HT-29 (cell line): Measurements from ENCODE around the gene IRF5. TPM values are rescaled to one million over a fixed set of nuclear protein-coding genes. Genes with fewer than 3 reads are reported as not detected.

Experiments used
- DNase-seq: peaks from one replicate; pipeline ENCODE4 v3.0.0-alpha.2; 2015; ENCODE audit warnings: low spot score
- total RNA-seq: library from RNA; depleted of rRNA; stranded (reverse); fragments of >200 nt; shearing (Covaris generic); gene quantifications from 2 replicates; pipeline ENCODE4 v1.2.3, GENCODE V29; 2014

Gene IRF5
- total RNA-seq, 1 experiment from 2014 or later: 19.1 TPM

DNA sequence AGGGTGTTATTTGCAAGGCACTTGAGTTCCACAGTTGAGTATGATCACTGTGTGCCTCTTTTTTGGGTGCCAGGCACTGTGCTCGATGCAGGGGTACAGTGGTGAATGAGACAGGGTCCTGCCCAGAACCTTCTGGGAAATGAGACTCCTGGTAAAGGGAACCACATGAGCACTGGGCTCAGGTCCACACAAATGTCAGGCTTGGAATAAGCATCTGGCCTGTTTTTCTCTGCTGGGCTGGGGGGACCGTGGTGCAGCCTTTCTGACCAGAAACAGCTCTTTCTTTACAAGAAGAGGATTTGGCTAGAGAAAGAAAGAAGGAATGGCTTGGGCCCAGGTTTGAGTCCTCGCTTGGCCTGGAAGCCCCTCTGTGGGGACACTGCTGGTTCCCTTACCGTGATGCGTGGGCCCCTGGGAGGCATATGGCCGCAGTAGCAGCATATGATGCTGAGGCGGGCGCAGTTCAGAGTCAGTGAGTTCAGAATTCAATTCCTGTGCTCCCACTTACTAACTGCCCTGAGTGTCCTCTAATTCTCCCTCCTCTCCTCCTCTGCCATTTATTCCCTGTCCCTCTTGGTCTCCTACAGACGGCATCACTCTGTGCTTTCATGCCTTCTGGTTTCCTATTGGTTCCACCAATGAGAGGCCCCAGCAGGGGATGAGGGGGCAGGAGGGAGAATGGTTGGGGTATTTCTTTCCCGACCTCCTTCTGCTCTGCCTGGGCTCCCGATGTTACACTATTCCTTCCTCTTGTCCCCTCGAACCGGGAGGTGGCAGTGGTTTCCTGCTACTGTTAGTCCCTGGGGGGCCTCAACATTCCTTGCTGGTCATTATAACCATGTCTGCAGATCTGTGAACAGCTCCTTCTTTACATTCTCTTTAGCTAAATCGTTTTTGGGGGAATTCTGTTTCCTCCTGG is 17.6 kb upstream of the IRF5 start:
- no peak for DNase-seq

DNA sequence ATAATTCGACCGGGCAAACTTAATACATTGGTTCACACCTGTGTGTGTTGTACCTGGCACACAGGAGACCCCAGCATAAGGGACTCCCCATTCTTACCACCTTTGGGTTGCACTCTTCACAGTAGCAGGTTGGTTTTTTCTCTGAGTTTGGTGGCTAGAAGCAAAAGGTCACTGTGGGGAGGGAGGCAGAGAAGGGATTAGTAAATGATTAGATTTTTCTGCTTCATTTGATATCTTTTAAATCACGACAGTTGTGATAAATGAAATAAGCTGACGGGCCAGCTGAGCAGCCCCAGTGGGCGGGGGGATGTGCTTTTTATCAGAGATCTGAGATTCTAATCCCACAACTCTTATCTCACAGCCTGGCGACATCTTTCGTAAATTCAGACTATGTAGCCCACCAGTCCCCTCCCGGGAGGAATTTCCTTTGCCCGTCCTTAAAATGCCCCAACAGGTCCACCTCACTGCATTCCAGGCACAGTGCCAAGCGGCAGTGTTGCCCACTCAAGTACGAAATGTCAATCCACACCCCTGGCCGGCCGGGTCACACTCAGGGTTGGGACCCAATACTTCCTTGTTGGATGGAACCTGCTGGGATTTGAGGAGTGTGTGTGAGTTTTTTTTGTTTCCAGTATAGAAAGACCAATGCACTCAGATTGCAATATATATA is 16.7 kb upstream of the IRF5 start:
- DNase-seq: no peak

DNA sequence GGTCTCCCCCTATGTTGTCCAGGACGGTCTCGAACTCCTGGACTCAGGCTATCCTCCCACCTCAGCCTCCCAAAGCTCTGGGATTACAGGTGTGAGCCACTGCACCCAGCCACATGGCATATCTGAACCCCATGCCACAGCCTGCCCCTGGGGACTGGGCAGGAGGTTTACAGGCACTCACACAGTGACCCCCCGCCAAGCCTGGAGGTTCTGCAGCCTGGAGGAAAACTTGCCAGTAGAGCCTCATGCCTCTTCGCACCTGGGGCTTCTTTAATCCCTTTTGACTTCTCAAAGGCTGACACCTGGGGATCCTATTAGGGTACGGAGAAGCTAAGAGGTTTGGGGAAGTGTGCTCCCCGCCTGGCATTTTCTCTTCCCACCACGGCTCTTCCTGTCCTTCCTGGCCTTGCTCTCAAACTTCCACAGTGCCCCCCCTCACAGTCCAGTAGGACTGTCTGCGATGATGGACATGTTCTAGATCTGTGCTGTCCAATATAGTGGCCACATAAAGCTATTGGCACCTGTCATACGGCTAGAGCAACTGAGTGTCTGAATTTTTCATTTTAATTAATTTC is 15.8 kb upstream of the IRF5 start:
- no peak for DNase-seq

DNA sequence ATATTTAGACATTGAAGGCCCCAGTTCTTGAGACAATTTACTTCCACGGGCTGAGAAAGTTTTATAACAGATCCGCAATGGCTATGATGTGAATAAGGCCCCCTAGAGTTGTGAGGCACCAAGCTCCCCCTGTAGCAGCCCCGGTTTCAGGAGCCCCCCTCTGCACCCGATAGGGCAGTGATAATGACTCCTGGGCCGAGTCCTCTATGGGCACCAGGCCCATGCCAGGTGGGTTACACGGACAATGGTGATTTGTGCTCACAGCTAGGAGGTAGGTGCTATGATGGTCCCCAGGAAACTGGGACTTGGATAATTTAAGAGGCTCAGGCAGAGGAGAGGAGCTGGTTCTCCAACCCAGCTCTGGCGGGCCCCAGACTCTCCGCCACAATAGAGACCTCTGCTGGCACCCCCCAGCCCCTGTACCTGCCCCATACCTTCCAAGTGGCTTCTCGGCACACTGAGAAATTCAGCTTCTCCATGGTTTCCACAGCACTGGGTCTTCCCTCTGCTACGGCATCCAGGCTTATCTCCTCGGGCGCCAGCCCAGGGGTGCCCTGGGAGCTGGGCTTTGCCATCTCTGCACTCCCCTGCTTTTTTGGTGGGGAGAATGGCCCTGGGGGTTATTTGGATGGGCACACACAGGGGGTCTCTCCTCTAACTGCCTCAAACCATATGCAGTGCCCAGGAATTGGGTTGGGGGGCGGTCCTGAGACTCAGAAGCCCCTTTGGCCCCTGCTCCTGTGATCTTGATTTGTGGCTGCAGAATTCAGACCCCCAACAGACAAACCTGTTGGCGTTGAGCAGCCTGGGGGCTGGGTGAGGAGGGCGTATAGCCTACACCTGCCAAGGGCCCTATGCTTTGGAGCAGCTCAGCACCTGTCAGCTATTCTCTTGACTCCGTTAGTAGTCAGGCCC is 15.0 kb upstream of the IRF5 start:
- no peak for DNase-seq

DNA sequence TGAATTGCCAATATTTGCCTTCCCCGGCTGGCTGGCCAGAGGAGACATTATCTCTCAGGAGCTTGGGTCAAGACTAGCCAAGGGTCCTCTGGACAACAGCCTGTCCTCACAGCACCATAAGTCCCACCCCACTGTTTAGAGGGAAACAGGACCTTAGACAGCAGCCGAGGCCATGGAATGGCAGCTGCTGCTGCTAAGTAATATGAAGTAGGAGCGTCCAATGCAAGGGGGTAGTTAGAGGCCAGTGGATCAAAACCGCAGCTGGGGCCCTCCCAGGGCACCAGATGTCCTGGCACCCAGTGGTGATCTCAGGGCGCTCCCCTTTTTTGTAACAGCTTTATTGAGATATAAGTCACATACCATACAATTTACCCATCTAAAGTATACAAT is 14.3 kb upstream of the IRF5 start:
- no peak for DNase-seq

DNA sequence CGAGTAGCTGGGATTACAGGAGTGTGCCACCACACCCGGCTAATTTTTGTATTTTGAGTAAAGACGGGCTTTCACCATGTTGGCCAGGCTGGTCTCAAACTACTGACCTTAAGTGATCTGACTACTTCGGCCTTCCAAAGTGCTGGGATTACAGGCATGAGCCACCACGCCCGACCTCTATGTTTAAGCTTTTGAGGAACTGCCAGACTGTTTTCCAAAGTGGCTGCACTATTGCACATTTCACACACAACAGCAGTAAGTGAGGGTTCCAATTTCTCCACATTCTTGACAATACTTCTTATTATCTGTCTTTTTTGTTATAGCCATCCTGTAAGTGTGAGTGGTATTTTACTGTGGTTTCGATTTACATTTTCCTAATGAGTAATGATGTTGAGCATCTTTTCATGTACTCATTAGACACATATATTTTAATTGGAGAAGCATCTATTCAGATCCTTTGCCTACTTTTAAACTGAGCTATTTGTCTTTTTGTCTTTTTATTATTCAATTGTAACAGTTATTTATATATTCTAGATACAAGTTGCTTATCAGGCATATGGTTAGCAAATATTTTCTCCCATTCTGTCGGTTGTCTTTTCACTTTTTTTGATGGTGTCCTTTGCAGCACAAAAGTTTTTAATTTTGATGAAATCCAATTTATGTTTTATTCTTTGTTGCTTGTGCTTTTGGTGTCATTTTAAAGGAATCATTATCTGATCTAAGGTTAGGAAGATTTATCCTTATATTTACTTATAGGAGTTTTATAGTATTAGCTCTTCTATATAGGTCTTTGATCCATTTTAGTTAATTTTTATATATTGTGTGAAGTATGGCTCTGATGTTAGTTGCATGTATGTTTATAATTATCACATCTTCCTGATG is 12.8 kb upstream of the IRF5 start:
- no peak for DNase-seq

DNA sequence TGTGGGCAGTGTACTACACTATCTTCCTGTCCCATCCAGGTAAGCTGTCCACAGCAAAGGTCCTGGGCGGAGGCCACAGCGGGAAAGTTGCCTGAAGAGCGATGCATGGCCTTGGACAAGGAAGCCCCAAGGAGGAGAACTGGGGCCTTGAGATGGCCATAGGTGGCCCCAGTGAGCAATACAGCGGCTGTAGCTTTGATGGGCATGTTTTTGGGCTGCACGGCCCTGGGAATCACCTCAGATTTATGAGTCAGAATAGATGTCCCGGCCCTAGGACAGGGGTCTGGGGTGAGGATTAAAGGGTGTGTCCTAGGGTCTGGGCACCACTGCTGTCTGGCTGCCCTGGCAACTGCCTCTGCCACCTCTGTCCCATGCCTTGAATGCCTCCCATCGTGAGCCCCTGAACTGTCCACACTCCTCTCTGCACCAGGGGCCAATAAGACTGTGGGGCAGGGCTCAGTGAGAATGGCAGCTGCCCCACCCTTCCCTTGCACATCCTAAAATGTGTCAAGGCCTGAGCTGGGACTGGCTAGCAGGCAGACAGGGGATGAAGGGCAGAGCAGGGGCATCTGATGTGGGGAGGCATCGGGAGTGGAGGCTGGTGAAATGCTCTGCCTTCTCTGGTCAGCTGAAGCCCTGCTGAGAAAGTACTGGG is 9.4 kb upstream of the IRF5 start:
- no peak for DNase-seq

DNA sequence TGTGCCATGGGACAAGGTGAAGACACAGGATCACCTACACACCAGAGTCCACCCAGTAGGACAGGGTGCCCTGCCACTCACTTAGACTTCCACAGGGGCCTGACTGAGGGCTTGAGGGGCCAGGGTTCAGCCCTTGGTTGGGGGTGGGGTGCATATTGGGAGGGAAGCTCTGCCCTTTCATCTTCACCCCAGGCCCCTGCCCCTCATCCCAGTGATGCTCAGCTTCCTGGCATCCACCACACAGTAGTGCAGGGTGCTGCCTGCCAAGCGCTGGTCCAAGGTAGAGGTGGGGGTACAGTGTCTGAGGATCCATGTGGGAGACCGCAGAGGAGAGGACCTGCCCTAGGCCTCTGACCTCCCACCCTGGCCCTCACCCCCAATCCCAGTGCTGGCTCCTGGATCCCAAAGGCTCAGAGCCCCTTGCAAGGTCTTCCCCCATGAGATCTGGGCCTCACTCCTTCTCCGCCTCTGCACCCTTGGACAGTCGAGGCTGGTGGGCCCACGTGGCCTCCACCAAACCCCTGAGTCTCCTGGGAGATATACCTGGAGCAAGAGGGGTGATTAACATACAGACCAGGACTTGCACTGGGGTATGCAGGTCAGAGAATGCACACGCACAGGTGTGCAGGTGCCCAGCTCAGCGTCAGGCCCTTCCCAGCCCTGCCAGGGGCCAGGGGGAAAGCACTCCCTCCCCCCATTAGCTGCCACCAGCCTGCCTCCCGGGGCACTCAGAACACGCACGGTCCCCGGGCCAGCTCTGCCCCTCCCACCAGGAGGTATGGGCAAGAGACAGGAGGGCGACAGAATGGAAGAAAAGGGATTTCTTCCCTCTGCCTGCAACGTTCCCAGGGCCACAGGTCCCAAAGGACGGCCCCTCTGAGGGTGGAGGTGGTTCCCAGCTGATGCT is 8.6 kb upstream of the IRF5 start:
- no peak for DNase-seq

DNA sequence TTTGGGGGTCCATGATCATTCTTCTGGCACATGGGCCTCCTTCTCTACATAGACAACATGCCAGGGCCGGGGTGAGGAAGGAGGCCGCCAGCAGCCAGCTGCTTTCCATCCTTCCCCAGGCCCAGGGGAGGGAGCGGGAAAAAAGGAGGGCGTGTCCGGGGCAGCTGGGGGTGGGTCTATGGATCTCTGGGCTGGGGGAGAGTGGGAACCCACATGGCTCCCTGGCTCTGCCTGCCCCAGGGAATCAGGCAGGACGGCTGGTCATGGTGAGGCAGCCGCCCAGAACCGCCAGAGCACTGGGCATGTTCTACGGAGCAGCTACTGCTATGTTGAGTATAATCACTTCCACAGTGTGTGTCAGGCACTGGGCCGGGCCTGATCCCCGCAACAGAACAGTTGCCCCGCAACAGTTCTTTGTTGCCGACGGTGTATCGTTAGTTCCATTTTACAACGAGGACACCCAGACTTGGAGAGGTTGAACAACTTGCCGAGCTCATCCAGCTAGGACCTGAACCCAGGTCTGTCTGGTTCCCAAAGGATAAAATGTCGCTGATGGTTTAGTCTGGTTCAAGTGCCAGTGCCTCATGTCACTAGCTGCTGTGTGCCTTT is 6.4 kb upstream of the IRF5 start:
- no peak for DNase-seq

DNA sequence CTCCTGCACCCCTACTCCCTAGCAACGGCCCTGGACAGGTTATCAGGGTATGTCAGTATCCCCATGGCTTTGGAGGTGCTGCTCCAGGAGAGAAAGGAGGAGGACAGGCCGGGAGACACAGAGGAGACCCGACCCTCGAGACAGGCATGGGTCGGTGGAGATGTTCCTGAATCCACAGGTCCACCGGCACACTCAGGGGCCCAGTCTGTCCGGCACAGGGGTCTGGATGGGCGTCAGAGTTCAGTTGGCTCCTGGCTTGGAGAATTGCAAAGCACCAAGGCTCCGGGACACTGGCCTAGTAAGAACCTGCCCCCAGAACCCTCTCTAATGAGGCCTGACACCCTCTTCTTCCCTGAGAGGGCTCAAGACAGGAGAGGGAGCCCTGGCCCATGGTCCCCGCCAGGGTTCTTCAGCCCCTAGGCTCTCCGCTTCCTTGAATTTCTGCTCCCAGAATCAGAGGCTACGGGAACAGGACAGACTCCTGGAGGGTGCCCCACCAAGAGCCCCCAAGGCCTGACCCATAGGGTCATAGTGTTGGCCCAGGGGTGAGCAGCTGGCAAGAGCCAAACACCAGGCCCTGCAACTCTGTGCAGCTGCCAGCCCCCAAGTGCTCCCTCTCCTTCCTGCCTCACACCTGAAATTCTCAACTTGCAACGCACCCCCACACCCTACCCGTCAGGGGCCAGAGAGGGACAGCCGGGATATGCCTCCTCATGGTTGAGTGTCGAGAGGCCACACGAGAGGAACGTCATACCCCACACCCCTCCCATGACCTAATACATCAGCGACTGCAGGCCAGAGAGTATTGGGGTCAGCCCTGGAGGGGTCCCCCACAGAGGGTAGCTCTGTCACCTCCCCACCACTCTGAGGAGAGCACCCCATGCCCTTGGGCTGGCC is 5.5 kb upstream of the IRF5 start:
- no peak for DNase-seq

DNA sequence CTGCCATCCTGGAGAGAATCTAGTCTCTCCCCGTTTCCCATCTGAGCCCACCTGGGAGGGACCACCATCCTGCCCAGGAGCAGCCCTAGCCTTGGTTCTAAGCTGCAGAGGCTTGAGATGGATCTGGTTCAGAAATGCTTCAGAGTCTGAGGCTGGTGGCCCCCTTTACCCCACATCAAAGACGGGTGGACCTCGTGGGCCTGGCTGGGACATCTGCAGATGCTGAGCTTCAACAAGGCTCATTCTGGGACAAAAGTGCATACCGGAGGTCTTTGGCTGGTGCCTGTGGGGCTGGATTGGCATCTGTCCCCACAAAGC is 4.9 kb upstream of the IRF5 start:
- no peak for DNase-seq

DNA sequence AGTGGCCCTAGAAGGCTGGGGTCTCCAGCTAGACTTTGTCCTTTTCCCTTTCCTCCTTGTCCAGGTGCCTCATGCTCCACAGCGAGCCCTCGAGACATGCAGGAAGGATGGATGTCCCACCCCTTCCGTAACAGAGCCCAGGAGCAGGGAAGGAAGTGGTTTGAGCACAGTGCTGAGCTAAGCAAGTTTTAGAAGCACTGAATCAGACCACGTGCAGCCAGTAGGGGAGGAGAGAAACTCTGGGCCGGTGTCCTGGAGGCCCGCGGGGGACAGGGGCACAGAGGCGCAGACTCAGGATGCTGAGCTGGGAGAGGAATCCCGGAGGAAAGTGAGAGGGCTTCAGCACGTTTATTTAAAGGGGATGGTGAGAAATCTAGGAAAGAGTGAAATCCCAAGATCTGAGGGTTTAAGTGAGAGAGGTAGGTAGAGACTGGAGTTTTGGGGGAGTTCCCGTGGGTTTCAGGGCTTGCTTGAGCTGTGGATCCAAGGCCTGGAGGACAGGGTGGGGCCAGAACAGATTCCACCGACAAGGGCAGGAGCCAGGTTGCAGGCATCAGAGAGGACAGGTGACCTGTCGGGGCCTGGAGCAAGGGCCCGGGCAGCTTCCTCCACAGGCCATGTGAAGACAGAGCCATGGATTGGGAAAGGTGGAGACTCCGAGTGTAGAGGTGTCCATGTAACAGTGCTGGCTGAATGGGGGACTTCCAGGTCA is 4.4 kb upstream of the IRF5 start:
- DNase-seq: no peak

DNA sequence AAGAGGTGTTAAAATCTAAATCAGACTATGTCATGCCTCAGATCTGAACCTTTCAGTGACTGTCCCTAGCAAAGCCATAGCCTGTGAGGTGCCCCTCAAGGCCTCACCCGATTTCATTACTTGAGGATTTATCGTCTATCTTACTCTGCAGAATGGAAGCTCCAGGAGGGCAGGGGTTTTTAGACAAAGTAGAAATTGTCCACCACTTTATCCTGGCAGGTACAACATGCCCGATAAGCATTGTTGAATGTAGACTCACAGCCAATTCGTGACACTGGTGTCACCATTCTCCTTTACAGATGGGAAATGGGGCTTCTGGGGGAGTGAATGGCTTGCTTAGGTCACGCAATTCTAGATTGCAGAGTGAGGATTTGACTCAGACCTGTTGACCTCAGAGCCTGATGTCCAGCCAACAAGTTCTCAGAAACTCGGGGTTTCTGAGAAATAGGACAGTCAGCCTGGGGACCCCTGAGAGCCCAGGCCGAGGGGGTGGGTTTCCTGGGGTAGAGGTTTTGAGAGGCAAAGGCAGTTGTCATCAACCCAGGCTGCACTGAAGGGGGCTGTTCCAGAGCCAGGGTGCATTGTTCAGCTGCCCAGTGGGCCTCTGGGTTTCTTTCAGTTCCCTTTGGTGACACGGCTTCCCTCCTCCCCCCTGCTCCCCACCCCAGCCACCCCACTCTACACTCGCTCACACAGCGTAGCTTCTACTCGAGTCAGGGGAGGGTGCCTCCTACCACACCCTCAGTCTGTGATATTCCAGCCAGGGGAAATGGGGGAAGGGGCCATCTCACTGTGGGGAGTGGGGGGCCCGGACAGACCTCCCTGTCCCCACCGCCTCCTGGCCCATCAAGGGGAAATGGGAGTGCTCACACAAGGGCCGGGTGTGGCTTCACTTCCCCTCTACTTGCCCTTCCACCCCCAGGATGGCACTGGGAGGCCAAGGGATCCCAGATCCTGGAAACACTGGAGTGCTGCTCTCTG is 3.1 kb upstream of the IRF5 start:
- no peak for DNase-seq

DNA sequence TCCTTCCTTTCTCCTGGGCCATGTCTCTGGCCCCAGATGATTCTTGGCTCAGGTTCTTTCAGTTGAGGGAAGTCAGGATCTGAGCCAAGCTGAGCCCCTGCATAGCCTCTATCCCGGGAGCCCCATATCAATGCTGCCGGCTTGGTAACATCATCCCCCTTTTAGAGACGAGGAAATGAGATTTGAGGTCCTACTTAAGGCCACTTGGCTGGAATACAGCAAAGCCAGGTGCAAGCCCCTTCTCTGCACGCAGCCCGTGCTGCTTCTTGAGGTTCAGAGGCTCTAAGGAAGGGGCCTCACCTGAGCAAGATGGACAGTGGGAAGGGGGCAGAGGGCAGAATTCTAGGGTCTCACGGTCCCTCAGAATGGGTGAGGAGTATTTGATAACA is 2.4 kb upstream of the IRF5 start:
- DNase-seq: no peak

DNA sequence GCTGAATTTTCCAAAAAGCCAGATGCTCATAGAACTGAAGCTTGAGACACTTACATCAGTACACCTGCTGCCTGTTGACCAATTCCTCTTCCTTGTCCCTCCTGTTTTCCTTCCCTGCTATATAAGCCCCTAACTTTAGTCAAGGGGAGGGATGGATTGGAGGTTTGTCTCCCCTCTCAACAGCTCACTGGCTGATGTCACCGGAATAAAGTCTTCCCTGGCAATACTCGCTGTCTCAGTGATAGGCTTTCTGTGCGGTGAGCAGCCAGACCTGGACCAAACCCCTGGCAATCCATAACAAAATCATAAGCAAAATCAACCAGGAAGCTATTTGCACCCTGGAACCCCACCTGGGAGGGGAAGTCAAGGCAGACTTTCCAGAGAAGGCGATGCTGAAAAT is 929 bp upstream of the IRF5 start:
- no peak for DNase-seq

DNA sequence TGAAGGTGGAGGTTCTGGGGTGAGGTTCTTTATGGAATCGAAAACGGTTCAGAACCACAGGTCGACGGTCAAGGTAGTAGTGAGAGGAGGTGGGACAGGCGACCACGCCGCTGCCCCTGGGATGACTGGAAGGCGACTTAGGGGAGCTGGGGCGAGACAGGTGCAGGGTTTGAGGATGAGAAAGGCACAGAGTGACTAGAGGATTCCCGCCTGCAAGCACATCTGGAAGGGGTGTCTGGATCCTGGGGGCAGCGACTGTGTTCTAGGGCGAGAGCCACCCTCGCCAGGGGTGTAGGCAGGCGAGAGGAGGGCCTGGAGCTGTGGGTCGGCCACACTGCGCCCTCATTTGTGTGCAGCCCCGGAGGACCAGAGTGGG is 468 bp upstream of the IRF5 start:
- DNase-seq: no peak
